PC-3 (cell line): ENCODE data around the gene RIMBP3C. TPM values are rescaled to one million over a fixed set of nuclear protein-coding genes. Genes with fewer than 3 reads are reported as not detected.
"Not testable (repeated sequence)": the region's sequence is repeated elsewhere in the genome, so short reads cannot be mapped to it uniquely, and the experiment has no call there.

Experiments
- ATAC-seq: fragments of 200-7000 bp; cut with Tn5 transposase; 2 replicates; pipeline ENCODE4 v1.9.1; 2020; ENCODE audit warnings: mild to moderate bottlenecking, moderate library complexity
- BruUV-seq: library from RNA; stranded (reverse); fragments of 400-500 nt; replicated peaks from 2 replicates; lab custom pipeline; 2021; lab: Mats Ljungman, UMichigan
- CTCF ChIA-PET: fragments of 300-600 bp; sonication (Branson Sonifier 250); formaldehyde crosslinking; loops from one replicate; lab custom pipeline; 2022; ENCODE audit warnings: antibody characterized with exemption; lab: Charles Lee
- POLR2A ChIA-PET: fragments of 300-600 bp; sonication (Branson Sonifier 250); formaldehyde crosslinking; loops from one replicate; lab custom pipeline; 2022; ENCODE audit warnings: antibody characterized with exemption; ENCODE audit not compliant: unreplicated experiment; lab: Charles Lee
- DNase-seq: peaks from one replicate; pipeline ENCODE4 v3.0.0-alpha.2; 2015
- H2AFZ ChIP-seq: fragments of 300-600 bp; sonication (generic); 2 replicates; pipeline ENCODE4 v1.6.0; 2016; ENCODE audit warnings: antibody characterized with exemption, low read length
- H3F3A ChIP-seq: fragments of 300-600 bp; sonication (generic); one replicate; pipeline ENCODE4 v1.6.0; 2017; ENCODE audit warnings: antibody characterized with exemption, low read length, control low read depth, mild to moderate bottlenecking; ENCODE audit not compliant: unreplicated experiment
- H3K27ac ChIP-seq: fragments of 300-600 bp; sonication (generic); 2 replicates; pipeline ENCODE4 v1.5.1; 2016; ENCODE audit warnings: mild to moderate bottlenecking, low read length
- H3K27me3 ChIP-seq: fragments of 300-600 bp; sonication (generic); 2 replicates; pipeline ENCODE4 v1.6.1; 2016; ENCODE audit warnings: low read length, mixed read lengths
- H3K36me3 ChIP-seq: fragments of 300-600 bp; sonication (generic); 2 replicates; pipeline ENCODE4 v1.6.1; 2016; ENCODE audit warnings: low read depth, mixed run types, low read length, mixed read lengths
- H3K4me1 ChIP-seq: fragments of 300-600 bp; sonication (generic); 2 replicates; pipeline ENCODE4 v1.5.1; 2016; ENCODE audit warnings: low read length; ENCODE audit not compliant: insufficient read depth
- H3K4me2 ChIP-seq: fragments of 300-600 bp; sonication (generic); 2 replicates; pipeline ENCODE4 v1.6.0; 2016; ENCODE audit warnings: low read length
- H3K4me3 ChIP-seq: fragments of 300-600 bp; sonication (generic); 2 replicates; pipeline ENCODE4 v1.5.1; 2016; ENCODE audit warnings: mild to moderate bottlenecking, low read length, mixed read lengths
- H3K79me2 ChIP-seq: fragments of 300-600 bp; sonication (generic); 2 replicates; pipeline ENCODE4 v1.6.1; 2017; ENCODE audit warnings: low read length, mixed read lengths
- H3K9ac ChIP-seq: fragments of 300-600 bp; sonication (generic); 2 replicates; pipeline ENCODE4 v1.6.0; 2016; ENCODE audit warnings: mild to moderate bottlenecking, low read length
- H3K9me2 ChIP-seq: fragments of 300-600 bp; sonication (generic); replicated peaks from 2 replicates; pipeline ENCODE4 v1.6.1; 2016; ENCODE audit warnings: mixed run types, low read length, mixed read lengths
- H3K9me3 ChIP-seq: fragments of 300-600 bp; sonication (generic); 2 replicates; pipeline ENCODE4 v1.6.1; 2016; ENCODE audit warnings: low read length, mixed read lengths
- H4K20me1 ChIP-seq: fragments of 300-600 bp; sonication (generic); 2 replicates; pipeline ENCODE4 v1.6.1; 2016; ENCODE audit warnings: low read length, mixed read lengths
- CTCF ChIP-seq: fragments of 300-600 bp; sonication (generic); conservative IDR thresholded peaks from 2 replicates; pipeline ENCODE4 v1.5.1; 2017; ENCODE audit warnings: antibody characterized with exemption, low read depth, mild to moderate bottlenecking, low read length
- EZH2 ChIP-seq: fragments of 300-600 bp; sonication (generic); IDR thresholded peaks from one replicate; pipeline ENCODE4 v1.6.1; 2017; ENCODE audit warnings: antibody characterized with exemption, mild to moderate bottlenecking, low read length; ENCODE audit not compliant: unreplicated experiment
- EZH2phosphoT487 ChIP-seq: fragments of 300-600 bp; sonication (generic); IDR thresholded peaks from 2 replicates; pipeline ENCODE4 v1.6.1; 2018; ENCODE audit warnings: mild to moderate bottlenecking, antibody characterized with exemption, low read length, borderline replicate concordance
- intact Hi-C: fragments of 100-400 bp; cut with micrococcal nuclease; formaldehyde crosslinking; loops from 2 replicates; pipeline ENCODE4 v1.9.0; 2023
- total RNA-seq: library from RNA; depleted of rRNA; stranded (reverse); fragments of >200 nt; gene quantifications from 2 replicates; pipeline ENCODE4 v1.2.3, GENCODE V29; 2014

RIMBP3C gene
- total RNA-seq, 1 experiment from 2014 or later, result not detected

- no peak for TF ChIP-seq CTCF
- no peak for TF ChIP-seq EZH2phosphoT487
- no peak for TF ChIP-seq EZH2
- H2AFZ ChIP-seq, result no peak overlapping the region
- ChIA-PET POLR2A (no interaction called here), CTCF (no interaction called here)
- H3K27me3 ChIP-seq, result no peaks in the 10 kb centered on the region
- H3K27ac ChIP-seq, result no peak overlapping the region
- DNase-seq (no peak), ATAC-seq (no peak)
- H3K36me3 ChIP-seq, result peaks cover 16% of the 10 kb centered on the region
- no peaks in the 10 kb centered on the region for H3K4me1 ChIP-seq
- peaks cover 94% of the 10 kb centered on the region for H3K79me2 ChIP-seq
- intact Hi-C loops, result no loop called here
- no peak overlapping the region for H3K4me2 ChIP-seq
- no peak overlapping the region for H3K4me3 ChIP-seq
- no peaks in the 10 kb centered on the region for H3K9me3 ChIP-seq
- H3K9ac ChIP-seq, result no peak overlapping the region
- no peaks in the 10 kb centered on the region for H3F3A ChIP-seq
- no peaks in the 10 kb centered on the region for H3K9me2 ChIP-seq
- BruUV-seq, result no TSS peak
- peaks cover 24% of the 10 kb centered on the region; the same call in 1 of the 2 replicates for H4K20me1 ChIP-seq
These were observed 47.0 kb upstream of the RIMBP3C start for GRCh38 chr22:21598302-21598701.

DNA sequence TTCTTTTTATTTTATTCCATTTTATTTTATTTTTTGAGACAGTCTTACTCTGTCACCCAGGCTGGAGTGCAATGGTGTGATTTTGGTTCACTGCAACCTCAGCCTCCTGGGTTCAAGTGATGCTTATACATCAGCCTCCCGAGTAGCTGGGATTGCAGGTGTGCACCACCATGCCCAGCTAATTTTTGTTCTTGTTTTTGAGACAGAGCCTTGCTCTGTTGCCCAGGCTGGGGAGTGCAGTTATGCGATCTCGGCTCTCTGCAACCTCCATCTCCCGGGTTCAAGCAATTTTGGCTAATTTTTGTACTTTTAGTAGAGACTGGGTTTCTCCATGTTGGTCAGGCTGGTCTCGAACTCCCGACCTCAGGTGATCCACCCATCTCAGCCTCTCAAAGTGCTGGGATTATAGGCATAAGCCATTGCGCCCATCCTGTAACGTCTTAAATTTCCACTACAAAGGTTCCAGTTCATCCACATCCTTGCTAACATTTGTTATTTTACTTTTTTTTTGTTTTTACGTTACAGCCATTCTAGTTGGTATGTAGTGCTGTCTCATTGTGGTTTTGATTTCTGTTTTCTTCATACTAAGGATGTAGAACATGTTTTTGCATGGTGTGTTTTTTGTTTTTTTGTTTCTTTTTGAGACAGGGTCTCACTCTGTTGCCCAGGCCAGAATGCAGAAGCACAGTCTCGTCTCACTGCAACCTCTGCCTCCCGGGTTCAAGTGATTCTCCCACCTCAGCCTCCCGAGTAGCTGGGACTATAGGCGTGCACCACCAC, 45.3 kb upstream of the RIMBP3C start:
- CTCF ChIA-PET, result not testable (repeated sequence)

GRCh38 chr22:21594865-21595452, 43.7 kb upstream of the RIMBP3C start:
- H3K4me3 ChIP-seq, result no peak overlapping the region
- no peaks in the 10 kb centered on the region for H3K9me2 ChIP-seq
- H3K9me3 ChIP-seq, result no peaks in the 10 kb centered on the region
- peaks cover 5% of the 10 kb centered on the region; the same call in 1 of the 2 replicates for H3K4me1 ChIP-seq
- no TSS peak for BruUV-seq
- ATAC-seq (no peak), DNase-seq (no peak)
- H3K9ac ChIP-seq, result no peak overlapping the region
- peaks cover 96% of the 10 kb centered on the region for H3K79me2 ChIP-seq
- TF ChIP-seq EZH2 (no peak), CTCF (no peak), EZH2phosphoT487 (no peak)
- H3K27me3 ChIP-seq, result no peaks in the 10 kb centered on the region
- intact Hi-C loops, result no loop called here
- H3K4me2 ChIP-seq, result no peak overlapping the region
- ChIA-PET POLR2A (no interaction called here), CTCF (no interaction called here)
- H3K27ac ChIP-seq, result no peak overlapping the region
- H3K36me3 ChIP-seq, result peaks cover 19% of the 10 kb centered on the region
- H4K20me1 ChIP-seq, result peaks cover 40% of the 10 kb centered on the region; the same call in 1 of the 2 replicates
- no peak overlapping the region for H2AFZ ChIP-seq
- no peaks in the 10 kb centered on the region for H3F3A ChIP-seq

More for the DNA sequence above, 45.3 kb upstream of the RIMBP3C start:
- H3K27me3 ChIP-seq, ATAC-seq, H3K9me3 ChIP-seq, H3K4me1 ChIP-seq, DNase-seq, POLR2A ChIA-PET, H3F3A ChIP-seq, H3K27ac ChIP-seq, intact Hi-C loops, BruUV-seq, H3K4me3 ChIP-seq, H2AFZ ChIP-seq, H3K9me2 ChIP-seq, H3K9ac ChIP-seq, H3K4me2 ChIP-seq: not testable (repeated sequence)
- Histone ChIP-seq H4K20me1 (peaks cover 27% of the 10 kb centered on the region; the same call in 1 of the 2 replicates), H3K79me2 (peaks cover 96% of the 10 kb centered on the region), H3K36me3 (peaks cover 19% of the 10 kb centered on the region)
